Stimulated activated CD8-positive, alpha-beta memory T cell treated with anti-CD3 and anti-CD28 coated beads, Interleukin-4, amount 100 ng/mL, for 48 hours (primary cell): Measurements from ENCODE around the gene NOC2L.
"Not testable (repeated sequence)": the region's sequence is repeated elsewhere in the genome, so short reads cannot be mapped to it uniquely, and the experiment has no call there.

Experiments
- DNase-seq: peaks from one replicate; pipeline ENCODE4 v3.0.0-alpha.2; 2020

The NOC2L gene

GRCh38 chr1:993379-993995, 34.4 kb upstream of the NOC2L start:
- no peak for DNase-seq

DNA sequence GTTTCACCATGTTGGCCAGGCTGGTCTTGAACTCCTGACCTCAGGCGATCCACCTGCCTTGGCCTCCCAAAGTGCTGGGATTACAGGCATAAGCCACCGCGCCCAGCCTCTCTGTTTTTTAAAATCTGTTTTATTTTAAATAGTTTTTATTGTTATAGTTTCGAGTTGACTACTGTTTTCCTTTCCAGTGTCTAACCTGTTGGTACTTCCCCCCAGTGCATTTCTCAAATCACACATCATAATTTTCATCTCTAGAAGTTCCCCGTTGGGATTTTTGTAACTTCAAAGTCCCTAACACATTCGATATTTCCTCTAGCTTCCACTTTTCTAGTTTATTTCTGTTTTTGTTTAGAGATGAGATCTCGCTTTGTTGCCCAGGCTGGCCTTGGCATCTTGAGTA, 33.3 kb upstream of the NOC2L start:
- DNase-seq, result no peak

- no peak for DNase-seq
These were observed 32.8 kb upstream of the NOC2L start for GRCh38 chr1:991895-992294.

DNA sequence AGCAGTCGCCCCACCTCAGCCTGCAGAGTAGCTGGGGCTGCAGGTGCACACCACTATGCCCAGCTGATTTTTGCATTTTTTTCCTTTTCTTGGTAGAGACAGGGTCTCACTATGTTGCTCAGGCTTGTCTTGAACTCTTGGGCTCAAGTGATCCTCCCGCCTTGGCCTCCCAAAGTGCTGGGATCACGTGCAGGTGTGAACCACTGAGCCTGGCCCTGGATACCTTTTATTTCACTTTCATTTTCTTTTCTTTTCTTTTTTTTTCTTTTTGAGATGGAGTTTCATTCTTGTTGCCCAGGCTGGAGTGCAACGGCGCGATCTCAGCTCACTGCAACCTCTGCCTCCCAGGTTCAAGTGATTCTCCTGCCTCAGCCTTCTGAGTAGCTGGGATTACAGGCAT, 32.2 kb upstream of the NOC2L start:
- not testable (repeated sequence) for DNase-seq

DNA sequence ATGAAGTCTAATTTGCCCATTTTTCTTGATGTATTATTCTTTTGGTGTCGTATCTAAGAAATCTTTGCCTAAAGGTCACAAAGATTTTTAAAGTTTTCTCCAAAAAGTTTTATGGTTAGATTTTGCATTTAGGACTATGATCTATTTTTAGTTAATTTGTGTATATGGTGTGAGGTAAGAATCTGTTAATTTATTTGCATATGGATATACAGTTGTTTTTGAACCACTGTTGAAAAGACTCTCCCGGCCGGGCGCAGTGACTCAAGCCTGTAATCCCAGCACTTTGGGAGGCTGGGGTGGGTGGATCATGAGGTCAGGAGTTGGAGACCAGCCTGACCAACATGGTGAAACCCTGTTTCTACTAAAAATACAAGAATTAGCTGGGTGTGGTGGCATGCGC, 29.0 kb upstream of the NOC2L start:
- DNase-seq, result not testable (repeated sequence)

DNA sequence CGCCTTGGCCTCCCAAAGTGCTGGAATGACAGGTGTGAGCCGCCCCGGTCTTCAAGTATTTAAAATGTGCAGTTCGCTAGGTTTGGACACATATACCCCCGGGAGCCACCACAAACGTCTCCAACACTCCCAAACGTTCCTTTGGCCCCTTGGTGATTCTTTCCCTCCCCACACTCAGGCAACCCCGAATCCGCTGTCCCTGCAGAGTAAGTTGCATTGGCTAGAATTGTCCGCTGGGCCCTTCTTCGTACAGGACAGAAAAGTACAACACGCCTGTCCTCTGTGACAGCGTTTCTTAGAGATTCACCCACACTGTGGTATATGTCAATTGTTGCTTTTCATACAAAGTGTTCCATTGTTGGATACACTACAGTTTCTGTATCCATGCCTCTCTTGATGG, 26.1 kb upstream of the NOC2L start:
- no peak for DNase-seq

DNA sequence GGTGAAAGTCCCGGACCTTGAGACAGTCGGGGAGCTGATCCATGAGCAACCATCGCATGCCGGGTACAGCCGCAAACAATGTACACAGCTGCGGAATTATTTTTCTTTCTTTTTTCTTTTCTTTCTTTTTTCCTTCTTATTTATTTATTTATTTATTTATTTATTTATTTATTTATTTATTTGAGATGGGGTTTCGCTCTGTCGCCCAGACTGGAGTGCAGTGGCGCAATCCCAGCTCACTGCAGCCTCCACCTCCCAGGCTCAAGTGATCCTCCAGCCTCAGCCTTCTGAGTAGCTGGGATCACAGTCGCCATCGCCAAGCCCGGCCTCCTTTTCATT, 25.4 kb upstream of the NOC2L start:
- no peak for DNase-seq

- DNase-seq, result peak; percentile 80
These were observed 24.9 kb upstream of the NOC2L start for GRCh38 chr1:983798-984475.

GRCh38 chr1:982765-983436, 23.8 kb upstream of the NOC2L start:
- DNase-seq, result no peak

- DNase-seq, result no peak
These were observed 23.0 kb upstream of the NOC2L start, which contains the start of gene PERM1 for GRCh38 chr1:981955-982558. PERM1 (minus strand) TSS chr1:982093; CDS start chr1:981029, 1,064 bp downstream.

GRCh38 chr1:981491-981954, 22.5 kb upstream of the NOC2L start:
- DNase-seq, result no peak

- no peak for DNase-seq
These were observed 21.7 kb upstream of the NOC2L start for GRCh38 chr1:980602-981395.

DNA sequence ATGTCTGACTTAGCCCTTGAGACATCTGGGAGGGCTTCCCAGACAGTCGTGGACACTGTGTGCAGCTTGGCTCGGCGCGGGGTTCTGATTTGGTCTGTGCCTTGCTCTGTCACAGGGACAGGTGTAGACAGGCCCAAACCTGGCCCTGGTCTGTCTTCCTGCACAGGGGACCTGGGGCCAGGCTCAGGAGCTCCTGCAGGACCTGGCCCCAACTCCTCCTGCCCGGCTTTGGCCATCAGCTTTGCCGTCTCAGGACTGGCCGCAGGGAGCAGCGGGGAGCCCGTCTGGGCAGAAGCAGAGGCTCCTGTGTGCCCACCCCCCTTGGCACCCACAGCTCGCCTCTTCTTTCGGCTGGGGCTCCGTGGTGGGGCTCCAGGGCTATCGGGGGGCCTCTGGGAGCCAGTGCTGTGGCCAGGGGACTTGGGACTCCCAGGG, 21.1 kb upstream of the NOC2L start:
- DNase-seq, result no peak

- no peak for DNase-seq
These were observed 20.7 kb upstream of the NOC2L start for GRCh38 chr1:979744-980072.

- DNase-seq, result no peak
These were observed 20.0 kb upstream of the NOC2L start for GRCh38 chr1:978835-979743.

- DNase-seq, result no peak
These were observed 19.2 kb upstream of the NOC2L start for GRCh38 chr1:978069-978834.

DNA sequence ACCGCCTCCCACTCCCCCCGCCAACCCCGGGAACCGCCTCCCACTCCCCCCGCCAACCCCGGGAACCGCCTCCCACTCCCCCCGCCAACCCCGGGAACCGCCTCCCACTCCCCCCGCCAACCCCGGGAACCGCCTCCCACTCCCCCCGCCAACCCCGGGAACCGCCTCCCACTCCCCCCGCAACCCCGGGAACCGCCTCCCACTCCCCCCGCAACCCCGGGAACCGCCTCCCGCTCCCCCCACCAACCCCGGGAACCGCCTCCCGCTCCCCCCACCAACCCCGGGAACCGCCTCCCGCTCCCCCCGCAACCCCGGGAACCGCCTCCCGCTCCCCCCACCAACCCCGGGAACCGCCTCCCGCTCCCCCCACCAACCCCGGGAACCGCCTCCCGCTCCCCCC, 17.7 kb upstream of the NOC2L start:
- not testable (repeated sequence) for DNase-seq

DNA sequence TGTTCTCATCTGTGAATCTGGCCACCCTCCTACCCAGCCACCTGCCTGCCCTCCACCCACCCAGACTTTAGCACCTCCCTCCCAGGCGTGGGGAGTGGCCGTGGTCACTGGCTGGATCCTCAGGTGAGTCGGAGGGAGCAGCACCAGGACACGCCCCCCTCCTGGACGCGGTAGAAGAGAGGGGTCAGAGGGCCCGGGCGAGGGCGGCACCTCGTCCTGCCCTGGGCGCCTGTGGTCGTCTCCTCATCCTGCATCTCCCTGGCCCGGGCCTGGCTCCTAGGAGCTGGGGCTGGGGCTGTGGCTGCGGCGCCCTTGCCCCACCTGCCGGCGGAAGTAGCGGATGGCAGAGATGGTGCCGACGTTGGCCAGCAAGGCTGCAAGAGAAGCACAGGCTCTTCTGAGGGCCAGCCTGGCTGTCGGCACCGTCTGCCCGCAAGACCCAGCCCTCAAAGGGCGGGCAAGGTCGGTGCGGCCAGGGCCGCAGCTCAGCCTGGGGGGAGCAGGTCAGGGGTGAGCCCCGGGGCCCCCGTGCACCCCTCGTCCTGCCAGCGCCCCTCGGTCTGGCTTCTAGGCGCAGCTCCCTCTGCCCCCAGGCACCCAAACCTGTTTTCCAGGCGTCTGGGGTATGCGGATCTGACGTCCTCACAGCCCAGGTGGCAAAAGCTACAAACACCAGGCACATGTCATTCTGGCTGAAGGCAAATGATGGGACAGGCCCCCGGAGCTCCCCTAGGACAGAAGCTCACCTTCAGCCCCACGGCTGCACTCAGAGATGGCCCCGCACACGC, 17.0 kb upstream of the NOC2L start:
- peak; percentile 77 for DNase-seq

DNA sequence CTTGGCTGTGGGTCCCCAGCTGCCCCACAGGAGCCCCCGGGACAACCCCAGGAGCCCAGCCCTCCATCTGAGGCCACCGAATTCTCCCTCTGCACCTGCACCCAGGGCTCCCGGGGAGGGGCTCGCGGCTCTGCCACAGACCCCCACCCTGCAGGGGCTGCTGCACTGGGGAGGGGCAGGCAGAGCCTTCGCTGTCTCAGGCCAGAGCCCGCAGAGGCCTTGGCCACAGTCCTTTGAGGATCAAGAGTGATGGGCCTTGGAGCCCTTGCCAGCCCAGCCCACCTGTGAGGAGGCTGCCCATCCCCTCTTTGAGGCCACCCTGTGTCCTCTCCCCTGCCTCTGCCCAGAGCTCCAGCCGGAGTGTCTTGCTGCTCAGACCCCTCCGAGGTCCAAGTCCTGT, 16.3 kb upstream of the NOC2L start:
- DNase-seq, result no peak

- DNase-seq, result no peak
These were observed 15.8 kb upstream of the NOC2L start for GRCh38 chr1:974687-975328.
